PFSK-1 (cell line): ENCODE measurements around the gene CHRNA3.

ENCODE experiments used
- FOXP2 ChIP-seq: optimal IDR thresholded peaks from 2 replicates; pipeline ENCODE3; 2011; ENCODE audit warnings: borderline replicate concordance, control low read depth, inconsistent platforms; ENCODE audit not compliant: insufficient read depth; ENCODE audit errors: extremely low read length, extremely low read depth
- POLR2AphosphoS5 ChIP-seq: IDR thresholded peaks from 2 replicates; pipeline ENCODE4 v1.6.1; 2012; ENCODE audit warnings: low read depth, mild to moderate bottlenecking, control low read depth, low read length, moderate library complexity
- REST ChIP-seq, 2 experiments: IDR thresholded peaks; 2 replicates each; pipeline versions ENCODE4 v1.6.1 to v1.8.0; 2011 to 2012; ENCODE audit warnings: low read depth in 2 of 2, low read length in 2 of 2, control low read depth in 1 of 2, inconsistent platforms in 1 of 2, mild to moderate bottlenecking in 1 of 2, moderate library complexity in 1 of 2; ENCODE audit not compliant: insufficient read depth in 1 of 2
- SIN3A ChIP-seq: IDR thresholded peaks from 2 replicates; pipeline ENCODE4 v1.6.1; 2012; ENCODE audit warnings: mild to moderate bottlenecking, low read length, moderate library complexity, borderline replicate concordance; ENCODE audit not compliant: insufficient read depth
- TAF1 ChIP-seq: IDR thresholded peaks from 2 replicates; pipeline ENCODE4 v1.6.1; 2012; ENCODE audit warnings: low read length, control low read depth, borderline replicate concordance; ENCODE audit not compliant: insufficient read depth

The CHRNA3 gene

DNA sequence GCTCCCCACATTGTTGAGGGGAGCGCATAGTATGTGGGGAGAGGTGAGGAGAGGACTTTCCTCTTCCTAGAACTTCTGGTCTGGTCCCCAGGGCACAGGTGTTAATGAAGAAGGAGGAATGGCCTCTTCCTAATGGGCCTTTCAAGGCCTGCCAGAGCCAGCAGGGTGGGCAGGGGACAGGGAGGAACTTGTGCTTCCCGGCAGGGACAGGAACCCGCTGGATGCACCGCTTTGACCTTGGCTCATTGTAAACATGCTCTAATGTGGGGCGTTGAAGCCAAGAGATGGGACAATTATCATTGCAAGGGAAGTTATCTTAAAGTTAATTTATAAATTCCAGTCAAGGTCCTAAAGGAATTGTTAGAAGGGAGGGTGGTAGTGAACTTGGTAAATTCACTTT lies 41.2 kb upstream of the CHRNA3 start:
- TF ChIP-seq TAF1: no peak
- no peak for TF ChIP-seq FOXP2
- TF ChIP-seq SIN3A: no peak
- TF ChIP-seq POLR2AphosphoS5: no peak

- no peak for TF ChIP-seq SIN3A
- TF ChIP-seq FOXP2: no peak
- TF ChIP-seq POLR2AphosphoS5: no peak
- TF ChIP-seq TAF1: no peak
- no peak for TF ChIP-seq REST (IDR thresholded peaks at IDR 0.05; ENCODE audit: insufficient read depth in 1 of 2, low read depth in 2 of 2, low read length in 2 of 2)
Observed at GRCh38 chr15:78661001-78661400, 40.2 kb upstream of the CHRNA3 start.

DNA sequence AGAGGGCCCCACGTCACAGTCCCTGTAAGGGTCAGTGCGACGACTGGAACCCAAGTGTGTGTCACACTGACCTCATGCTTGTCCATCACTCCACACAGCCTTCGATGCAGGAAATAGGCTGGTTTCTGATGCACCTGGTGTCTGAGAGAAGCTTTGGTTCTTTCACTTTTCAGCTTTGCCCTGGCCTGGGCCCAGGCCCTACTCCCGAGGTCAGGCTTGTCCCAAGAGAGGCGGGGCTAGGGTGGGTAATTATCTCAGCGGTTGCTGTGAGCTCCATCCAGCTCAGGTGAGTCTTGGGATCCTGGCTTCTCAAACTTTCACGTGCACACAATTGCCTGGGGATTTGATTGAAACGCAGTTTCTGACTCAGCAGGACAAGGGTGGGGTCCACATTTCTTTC lies 39.8 kb upstream of the CHRNA3 start:
- TF ChIP-seq FOXP2 (no peak), REST (IDR thresholded peaks at IDR 0.05; ENCODE audit: insufficient read depth in 1 of 2, low read depth in 2 of 2, low read length in 2 of 2) (no peak), POLR2AphosphoS5 (no peak), TAF1 (no peak), SIN3A (no peak)

DNA sequence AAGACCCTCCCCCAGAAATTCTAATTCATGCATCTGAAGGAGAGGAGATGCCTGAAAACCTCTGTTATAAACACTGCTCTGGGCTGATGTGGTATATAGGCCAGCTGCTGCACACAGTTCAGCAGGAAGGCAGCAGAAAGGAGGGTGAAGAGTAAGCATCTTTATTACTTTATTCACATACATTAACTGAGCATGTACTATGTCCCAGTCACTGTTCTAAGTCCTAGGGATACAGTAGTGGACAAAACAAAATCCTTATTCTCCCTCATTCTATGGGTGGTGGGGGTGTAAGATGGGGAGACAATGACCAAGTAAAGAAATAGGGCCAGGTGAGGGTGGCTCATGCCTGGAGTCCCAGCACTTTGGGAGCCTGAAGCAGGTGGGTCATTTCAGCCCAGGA lies 38.0 kb upstream of the CHRNA3 start:
- TF ChIP-seq FOXP2: no peak
- no peak for TF ChIP-seq TAF1
- no peak for TF ChIP-seq SIN3A
- TF ChIP-seq REST (IDR thresholded peaks at IDR 0.05; ENCODE audit: insufficient read depth in 1 of 2, low read depth in 2 of 2, low read length in 2 of 2): no peak
- no peak for TF ChIP-seq POLR2AphosphoS5

GRCh38 chr15:78654272-78654671 lies 33.5 kb upstream of the CHRNA3 start:
- TF ChIP-seq POLR2AphosphoS5 (no peak), FOXP2 (no peak), SIN3A (no peak), TAF1 (no peak), REST (IDR thresholded peaks at IDR 0.05; ENCODE audit: insufficient read depth in 1 of 2, low read depth in 2 of 2, low read length in 2 of 2) (no peak)
